H1 (cell line): ENCODE data around the gene KLF13. TPM values are rescaled to one million over a fixed set of nuclear protein-coding genes. Genes with fewer than 3 reads are reported as not detected.

Experiments
- RAD21 ChIP-seq, 2 experiments: IDR thresholded peaks in 1 of 2; conservative IDR thresholded peaks in 1 of 2; 2 replicates each; pipeline ENCODE4 v1.6.1; 2011; ENCODE audit warnings: low read depth in 2 of 2, low read length in 2 of 2, improper control_type of control experiment in 1 of 2, inconsistent platforms in 1 of 2, mild to moderate bottlenecking in 1 of 2, moderate library complexity in 1 of 2
- SIRT6 ChIP-seq: IDR thresholded peaks from one replicate; pipeline ENCODE4 v1.7.1; 2012; ENCODE audit warnings: low read length, inconsistent platforms
- polyA plus RNA-seq, 7 experiments: library from polyadenylated mRNA; depleted of rRNA in 3 of 7; stranded (reverse) in 5 of 7; unstranded in 2 of 7; fragments of >200 nt in 5 of 7; fragments of 200-250 nt in 2 of 7; gene quantifications; 1 replicate in 5 of 7; 2 replicates in 1 of 7; 4 replicates in 1 of 7; pipeline versions ENCODE4 v1.2.1 to v1.2.3, GENCODE V29; 2011 to 2013; ENCODE audit warnings: missing spikeins in 2 of 7, mixed read lengths in 2 of 7
- total RNA-seq: library from RNA; stranded (reverse); fragmentation: NEBNext Ultra II Directional; extraction: Animal tissue kit (Norgen Biotek cat#: 25700); gene quantifications from 2 replicates; pipeline ENCODE4 v1.2.1, GENCODE V29; 2021
- TF ChIP-seq, protein P1 (sequence below): fragments of 300-600 bp; sonication (generic); IDR thresholded peaks from 2 replicates; pipeline ENCODE4 v1.7.1; 2012; ENCODE audit warnings: low read length, moderate library complexity, mild to moderate bottlenecking, inconsistent platforms; ENCODE audit not compliant: insufficient replicate concordance
- TF ChIP-seq, protein P2 (sequence below): IDR thresholded peaks from 2 replicates; pipeline ENCODE4 v1.6.1; 2012; ENCODE audit warnings: low read length, inconsistent platforms

Gene KLF13
- total and polyA plus RNA-seq, 2 of the 8 experiments (the other 6 are each of a cell fraction or from before 2014, with no cell fraction given), result 18.3 to 33.4 TPM

DNA sequence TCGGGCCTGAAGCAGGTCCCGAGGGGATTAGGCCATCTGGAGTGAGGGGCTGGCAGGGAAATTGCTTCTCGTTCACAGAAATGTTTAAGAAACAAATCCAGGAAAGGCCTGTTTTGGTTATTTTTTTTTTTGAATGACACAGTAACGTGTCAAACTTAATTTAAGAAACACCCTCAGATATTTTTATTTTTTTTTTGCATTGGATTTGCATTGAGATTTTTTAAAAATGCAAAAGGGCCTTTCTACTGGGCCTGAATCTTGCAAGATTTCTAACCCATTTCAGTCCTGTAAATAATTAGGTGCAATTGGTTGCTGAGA, 25.0 kb upstream of the KLF13 start (continued):
- TF ChIP-seq, protein P1, sequence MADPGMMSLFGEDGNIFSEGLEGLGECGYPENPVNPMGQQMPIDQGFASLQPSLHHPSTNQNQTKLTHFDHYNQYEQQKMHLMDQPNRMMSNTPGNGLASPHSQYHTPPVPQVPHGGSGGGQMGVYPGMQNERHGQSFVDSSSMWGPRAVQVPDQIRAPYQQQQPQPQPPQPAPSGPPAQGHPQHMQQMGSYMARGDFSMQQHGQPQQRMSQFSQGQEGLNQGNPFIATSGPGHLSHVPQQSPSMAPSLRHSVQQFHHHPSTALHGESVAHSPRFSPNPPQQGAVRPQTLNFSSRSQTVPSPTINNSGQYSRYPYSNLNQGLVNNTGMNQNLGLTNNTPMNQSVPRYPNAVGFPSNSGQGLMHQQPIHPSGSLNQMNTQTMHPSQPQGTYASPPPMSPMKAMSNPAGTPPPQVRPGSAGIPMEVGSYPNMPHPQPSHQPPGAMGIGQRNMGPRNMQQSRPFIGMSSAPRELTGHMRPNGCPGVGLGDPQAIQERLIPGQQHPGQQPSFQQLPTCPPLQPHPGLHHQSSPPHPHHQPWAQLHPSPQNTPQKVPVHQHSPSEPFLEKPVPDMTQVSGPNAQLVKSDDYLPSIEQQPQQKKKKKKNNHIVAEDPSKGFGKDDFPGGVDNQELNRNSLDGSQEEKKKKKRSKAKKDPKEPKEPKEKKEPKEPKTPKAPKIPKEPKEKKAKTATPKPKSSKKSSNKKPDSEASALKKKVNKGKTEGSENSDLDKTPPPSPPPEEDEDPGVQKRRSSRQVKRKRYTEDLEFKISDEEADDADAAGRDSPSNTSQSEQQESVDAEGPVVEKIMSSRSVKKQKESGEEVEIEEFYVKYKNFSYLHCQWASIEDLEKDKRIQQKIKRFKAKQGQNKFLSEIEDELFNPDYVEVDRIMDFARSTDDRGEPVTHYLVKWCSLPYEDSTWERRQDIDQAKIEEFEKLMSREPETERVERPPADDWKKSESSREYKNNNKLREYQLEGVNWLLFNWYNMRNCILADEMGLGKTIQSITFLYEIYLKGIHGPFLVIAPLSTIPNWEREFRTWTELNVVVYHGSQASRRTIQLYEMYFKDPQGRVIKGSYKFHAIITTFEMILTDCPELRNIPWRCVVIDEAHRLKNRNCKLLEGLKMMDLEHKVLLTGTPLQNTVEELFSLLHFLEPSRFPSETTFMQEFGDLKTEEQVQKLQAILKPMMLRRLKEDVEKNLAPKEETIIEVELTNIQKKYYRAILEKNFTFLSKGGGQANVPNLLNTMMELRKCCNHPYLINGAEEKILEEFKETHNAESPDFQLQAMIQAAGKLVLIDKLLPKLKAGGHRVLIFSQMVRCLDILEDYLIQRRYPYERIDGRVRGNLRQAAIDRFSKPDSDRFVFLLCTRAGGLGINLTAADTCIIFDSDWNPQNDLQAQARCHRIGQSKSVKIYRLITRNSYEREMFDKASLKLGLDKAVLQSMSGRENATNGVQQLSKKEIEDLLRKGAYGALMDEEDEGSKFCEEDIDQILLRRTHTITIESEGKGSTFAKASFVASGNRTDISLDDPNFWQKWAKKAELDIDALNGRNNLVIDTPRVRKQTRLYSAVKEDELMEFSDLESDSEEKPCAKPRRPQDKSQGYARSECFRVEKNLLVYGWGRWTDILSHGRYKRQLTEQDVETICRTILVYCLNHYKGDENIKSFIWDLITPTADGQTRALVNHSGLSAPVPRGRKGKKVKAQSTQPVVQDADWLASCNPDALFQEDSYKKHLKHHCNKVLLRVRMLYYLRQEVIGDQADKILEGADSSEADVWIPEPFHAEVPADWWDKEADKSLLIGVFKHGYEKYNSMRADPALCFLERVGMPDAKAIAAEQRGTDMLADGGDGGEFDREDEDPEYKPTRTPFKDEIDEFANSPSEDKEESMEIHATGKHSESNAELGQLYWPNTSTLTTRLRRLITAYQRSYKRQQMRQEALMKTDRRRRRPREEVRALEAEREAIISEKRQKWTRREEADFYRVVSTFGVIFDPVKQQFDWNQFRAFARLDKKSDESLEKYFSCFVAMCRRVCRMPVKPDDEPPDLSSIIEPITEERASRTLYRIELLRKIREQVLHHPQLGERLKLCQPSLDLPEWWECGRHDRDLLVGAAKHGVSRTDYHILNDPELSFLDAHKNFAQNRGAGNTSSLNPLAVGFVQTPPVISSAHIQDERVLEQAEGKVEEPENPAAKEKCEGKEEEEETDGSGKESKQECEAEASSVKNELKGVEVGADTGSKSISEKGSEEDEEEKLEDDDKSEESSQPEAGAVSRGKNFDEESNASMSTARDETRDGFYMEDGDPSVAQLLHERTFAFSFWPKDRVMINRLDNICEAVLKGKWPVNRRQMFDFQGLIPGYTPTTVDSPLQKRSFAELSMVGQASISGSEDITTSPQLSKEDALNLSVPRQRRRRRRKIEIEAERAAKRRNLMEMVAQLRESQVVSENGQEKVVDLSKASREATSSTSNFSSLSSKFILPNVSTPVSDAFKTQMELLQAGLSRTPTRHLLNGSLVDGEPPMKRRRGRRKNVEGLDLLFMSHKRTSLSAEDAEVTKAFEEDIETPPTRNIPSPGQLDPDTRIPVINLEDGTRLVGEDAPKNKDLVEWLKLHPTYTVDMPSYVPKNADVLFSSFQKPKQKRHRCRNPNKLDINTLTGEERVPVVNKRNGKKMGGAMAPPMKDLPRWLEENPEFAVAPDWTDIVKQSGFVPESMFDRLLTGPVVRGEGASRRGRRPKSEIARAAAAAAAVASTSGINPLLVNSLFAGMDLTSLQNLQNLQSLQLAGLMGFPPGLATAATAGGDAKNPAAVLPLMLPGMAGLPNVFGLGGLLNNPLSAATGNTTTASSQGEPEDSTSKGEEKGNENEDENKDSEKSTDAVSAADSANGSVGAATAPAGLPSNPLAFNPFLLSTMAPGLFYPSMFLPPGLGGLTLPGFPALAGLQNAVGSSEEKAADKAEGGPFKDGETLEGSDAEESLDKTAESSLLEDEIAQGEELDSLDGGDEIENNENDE, result no peak
- no peak for TF ChIP-seq RAD21 (IDR thresholded peaks at IDR 0.05 in 1 of 2, conservative IDR thresholded peaks at IDR 0.05 in 1 of 2; ENCODE audit: low read depth in 2 of 2, low read length in 2 of 2)
- TF ChIP-seq, protein P2, sequence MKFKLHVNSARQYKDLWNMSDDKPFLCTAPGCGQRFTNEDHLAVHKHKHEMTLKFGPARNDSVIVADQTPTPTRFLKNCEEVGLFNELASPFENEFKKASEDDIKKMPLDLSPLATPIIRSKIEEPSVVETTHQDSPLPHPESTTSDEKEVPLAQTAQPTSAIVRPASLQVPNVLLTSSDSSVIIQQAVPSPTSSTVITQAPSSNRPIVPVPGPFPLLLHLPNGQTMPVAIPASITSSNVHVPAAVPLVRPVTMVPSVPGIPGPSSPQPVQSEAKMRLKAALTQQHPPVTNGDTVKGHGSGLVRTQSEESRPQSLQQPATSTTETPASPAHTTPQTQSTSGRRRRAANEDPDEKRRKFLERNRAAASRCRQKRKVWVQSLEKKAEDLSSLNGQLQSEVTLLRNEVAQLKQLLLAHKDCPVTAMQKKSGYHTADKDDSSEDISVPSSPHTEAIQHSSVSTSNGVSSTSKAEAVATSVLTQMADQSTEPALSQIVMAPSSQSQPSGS, result no peak
- no peak for TF ChIP-seq SIRT6
